ENCODE measurements around the gene MAPK9.

- no peak for TF ChIP-seq POLR2A (IDR thresholded peaks at IDR 0.05; ENCODE audit: low read depth, low read length)
- TF ChIP-seq TAF1 (IDR thresholded peaks at IDR 0.05; ENCODE audit: borderline replicate concordance, low read depth, low read length) = no peak
- TF ChIP-seq POLR2AphosphoS5 (IDR thresholded peaks at IDR 0.05; ENCODE audit: low read depth, low read length) = no peak
These were observed 20.7 kb downstream of the MAPK9 start for GRCh38 chr5:180271221-180271620.

All from GM12892 (cell line).